ENCODE results near the gene C2orf68. TPM values are rescaled to one million over a fixed set of nuclear protein-coding genes. Genes with fewer than 3 reads are reported as not detected.

Gene C2orf68
- total and polyA plus RNA-seq, 2 of the 13 experiments (the other 11 are each of a cell fraction or from before 2014, with no cell fraction given): 47.1 to 77.4 TPM

DNA sequence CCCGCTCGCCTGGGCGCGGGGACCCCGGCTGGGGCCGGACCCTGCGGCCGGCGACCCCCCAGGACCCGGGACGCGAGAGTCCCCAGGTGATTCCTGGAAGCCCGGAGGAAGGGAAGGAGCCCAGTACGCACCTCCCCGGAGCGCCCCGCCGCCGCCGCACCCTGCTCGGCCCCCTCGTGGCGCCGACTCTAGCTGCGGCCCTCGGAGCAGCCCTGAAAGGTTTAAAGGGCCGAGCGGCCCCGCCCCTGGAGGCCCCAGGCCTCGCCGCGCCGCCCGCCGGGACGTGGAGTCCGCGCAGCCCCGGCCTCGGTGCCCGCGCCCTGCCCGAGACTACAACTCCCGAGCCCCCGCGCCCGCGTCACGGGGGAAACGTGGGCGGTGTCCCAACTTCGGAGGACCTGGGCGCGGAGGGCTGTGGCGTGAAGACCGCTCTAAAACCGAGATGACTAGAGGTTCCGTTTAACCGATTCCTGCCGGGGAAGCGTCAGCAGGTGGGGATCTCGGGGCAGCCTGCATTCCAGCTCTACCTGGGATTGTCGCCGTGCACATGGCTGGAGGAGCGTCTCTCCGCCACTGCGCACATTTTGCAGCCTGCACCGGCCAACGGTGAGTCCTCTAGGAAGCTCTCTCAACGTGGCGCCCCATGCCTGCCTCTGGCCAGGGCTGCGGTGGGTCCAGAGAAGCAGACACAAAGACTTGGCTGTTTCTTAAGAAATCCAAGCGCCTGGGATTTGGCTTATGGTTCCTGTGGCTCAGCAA, 9.2 kb downstream of the C2orf68 start, which contains the start of gene TMEM150A (continued):
- TF ChIP-seq, protein P1, sequence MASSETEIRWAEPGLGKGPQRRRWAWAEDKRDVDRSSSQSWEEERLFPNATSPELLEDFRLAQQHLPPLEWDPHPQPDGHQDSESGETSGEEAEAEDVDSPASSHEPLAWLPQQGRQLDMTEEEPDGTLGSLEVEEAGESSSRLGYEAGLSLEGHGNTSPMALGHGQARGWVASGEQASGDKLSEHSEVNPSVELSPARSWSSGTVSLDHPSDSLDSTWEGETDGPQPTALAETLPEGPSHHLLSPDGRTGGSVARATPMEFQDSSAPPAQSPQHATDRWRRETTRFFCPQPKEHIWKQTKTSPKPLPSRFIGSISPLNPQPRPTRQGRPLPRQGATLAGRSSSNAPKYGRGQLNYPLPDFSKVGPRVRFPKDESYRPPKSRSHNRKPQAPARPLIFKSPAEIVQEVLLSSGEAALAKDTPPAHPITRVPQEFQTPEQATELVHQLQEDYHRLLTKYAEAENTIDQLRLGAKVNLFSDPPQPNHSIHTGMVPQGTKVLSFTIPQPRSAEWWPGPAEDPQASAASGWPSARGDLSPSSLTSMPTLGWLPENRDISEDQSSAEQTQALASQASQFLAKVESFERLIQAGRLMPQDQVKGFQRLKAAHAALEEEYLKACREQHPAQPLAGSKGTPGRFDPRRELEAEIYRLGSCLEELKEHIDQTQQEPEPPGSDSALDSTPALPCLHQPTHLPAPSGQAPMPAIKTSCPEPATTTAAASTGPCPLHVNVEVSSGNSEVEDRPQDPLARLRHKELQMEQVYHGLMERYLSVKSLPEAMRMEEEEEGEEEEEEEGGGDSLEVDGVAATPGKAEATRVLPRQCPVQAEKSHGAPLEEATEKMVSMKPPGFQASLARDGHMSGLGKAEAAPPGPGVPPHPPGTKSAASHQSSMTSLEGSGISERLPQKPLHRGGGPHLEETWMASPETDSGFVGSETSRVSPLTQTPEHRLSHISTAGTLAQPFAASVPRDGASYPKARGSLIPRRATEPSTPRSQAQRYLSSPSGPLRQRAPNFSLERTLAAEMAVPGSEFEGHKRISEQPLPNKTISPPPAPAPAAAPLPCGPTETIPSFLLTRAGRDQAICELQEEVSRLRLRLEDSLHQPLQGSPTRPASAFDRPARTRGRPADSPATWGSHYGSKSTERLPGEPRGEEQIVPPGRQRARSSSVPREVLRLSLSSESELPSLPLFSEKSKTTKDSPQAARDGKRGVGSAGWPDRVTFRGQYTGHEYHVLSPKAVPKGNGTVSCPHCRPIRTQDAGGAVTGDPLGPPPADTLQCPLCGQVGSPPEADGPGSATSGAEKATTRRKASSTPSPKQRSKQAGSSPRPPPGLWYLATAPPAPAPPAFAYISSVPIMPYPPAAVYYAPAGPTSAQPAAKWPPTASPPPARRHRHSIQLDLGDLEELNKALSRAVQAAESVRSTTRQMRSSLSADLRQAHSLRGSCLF (CRISPR knock-in tag; IDR thresholded peaks at IDR 0.05; ENCODE audit: borderline replicate concordance): no peak
- TF ChIP-seq ZNF816 (CRISPR knock-in tag; IDR thresholded peaks at IDR 0.05; ENCODE audit: borderline replicate concordance): 0 out of 2 replicates have a peak, but pooled peaks have one; percentile 91
- TF ChIP-seq ZNF331 (CRISPR knock-in tag; IDR thresholded peaks at IDR 0.05): peak; percentile 52; the same call in 1 of the 2 replicates
- TF ChIP-seq, protein P2, sequence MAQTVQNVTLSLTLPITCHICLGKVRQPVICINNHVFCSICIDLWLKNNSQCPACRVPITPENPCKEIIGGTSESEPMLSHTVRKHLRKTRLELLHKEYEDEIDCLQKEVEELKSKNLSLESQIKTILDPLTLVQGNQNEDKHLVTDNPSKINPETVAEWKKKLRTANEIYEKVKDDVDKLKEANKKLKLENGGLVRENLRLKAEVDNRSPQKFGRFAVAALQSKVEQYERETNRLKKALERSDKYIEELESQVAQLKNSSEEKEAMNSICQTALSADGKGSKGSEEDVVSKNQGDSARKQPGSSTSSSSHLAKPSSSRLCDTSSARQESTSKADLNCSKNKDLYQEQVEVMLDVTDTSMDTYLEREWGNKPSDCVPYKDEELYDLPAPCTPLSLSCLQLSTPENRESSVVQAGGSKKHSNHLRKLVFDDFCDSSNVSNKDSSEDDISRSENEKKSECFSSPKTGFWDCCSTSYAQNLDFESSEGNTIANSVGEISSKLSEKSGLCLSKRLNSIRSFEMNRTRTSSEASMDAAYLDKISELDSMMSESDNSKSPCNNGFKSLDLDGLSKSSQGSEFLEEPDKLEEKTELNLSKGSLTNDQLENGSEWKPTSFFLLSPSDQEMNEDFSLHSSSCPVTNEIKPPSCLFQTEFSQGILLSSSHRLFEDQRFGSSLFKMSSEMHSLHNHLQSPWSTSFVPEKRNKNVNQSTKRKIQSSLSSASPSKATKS (CRISPR knock-in tag; IDR thresholded peaks at IDR 0.05): no peak
- TF ChIP-seq SRSF4 (IDR thresholded peaks at IDR 0.05; ENCODE audit: low read depth, low read length, poor library complexity, severe bottlenecking): no peak
- TF ChIP-seq SRSF9 (IDR thresholded peaks at IDR 0.05; ENCODE audit: borderline replicate concordance, insufficient read depth, low read depth, low read length, poor library complexity, severe bottlenecking): no peak
- TF ChIP-seq ZNF850 (CRISPR knock-in tag; conservative IDR thresholded peaks at IDR 0.05): peak; percentile 75; the same call in 1 of the 2 replicates
- no peak for TF ChIP-seq ZNF577 (CRISPR knock-in tag; IDR thresholded peaks at IDR 0.05; ENCODE audit: borderline replicate concordance, low read depth)
- no peak for TF ChIP-seq ZNF510 (CRISPR knock-in tag; IDR thresholded peaks at IDR 0.05; ENCODE audit: low read depth)
- TF ChIP-seq KLF9 (CRISPR knock-in tag; IDR thresholded peaks at IDR 0.05; ENCODE audit: low read depth): no peak
- TF ChIP-seq ZNF121 (CRISPR knock-in tag; IDR thresholded peaks at IDR 0.05): no peak
- TF ChIP-seq ZKSCAN5 (CRISPR knock-in tag; IDR thresholded peaks at IDR 0.05): no peak
- TF ChIP-seq ZFP41 (CRISPR knock-in tag; IDR thresholded peaks at IDR 0.05; ENCODE audit: borderline replicate concordance): no peak
- no peak for TF ChIP-seq BORCS8-MEF2B (CRISPR knock-in tag; IDR thresholded peaks at IDR 0.05)
- TF ChIP-seq, protein P3, sequence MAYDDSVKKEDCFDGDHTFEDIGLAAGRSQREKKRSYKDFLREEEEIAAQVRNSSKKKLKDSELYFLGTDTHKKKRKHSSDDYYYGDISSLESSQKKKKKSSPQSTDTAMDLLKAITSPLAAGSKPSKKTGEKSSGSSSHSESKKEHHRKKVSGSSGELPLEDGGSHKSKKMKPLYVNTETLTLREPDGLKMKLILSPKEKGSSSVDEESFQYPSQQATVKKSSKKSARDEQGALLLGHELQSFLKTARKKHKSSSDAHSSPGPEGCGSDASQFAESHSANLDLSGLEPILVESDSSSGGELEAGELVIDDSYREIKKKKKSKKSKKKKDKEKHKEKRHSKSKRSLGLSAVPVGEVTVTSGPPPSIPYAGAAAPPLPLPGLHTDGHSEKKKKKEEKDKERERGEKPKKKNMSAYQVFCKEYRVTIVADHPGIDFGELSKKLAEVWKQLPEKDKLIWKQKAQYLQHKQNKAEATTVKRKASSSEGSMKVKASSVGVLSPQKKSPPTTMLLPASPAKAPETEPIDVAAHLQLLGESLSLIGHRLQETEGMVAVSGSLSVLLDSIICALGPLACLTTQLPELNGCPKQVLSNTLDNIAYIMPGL (CRISPR knock-in tag; IDR thresholded peaks at IDR 0.05; ENCODE audit: borderline replicate concordance in 1 of 2, low read depth in 1 of 2): peak in 1 of 2 experiments; percentile 22; a peak in 3 of 4 replicates
- TF ChIP-seq ZNF629 (CRISPR knock-in tag; conservative IDR thresholded peaks at IDR 0.05): no peak; the same call in 1 of the 2 replicates
- no peak; the same call in 1 of the 2 replicates for TF ChIP-seq ZNF772 (CRISPR knock-in tag; IDR thresholded peaks at IDR 0.05)
- TF ChIP-seq JUN (CRISPR knock-in tag; IDR thresholded peaks at IDR 0.05): no peak
